UCSD-AML1 (cell line): ENCODE data around the gene CDH2.
A peak's percentile ranks its signal among the peaks of the same experiment; 100 is the strongest.

Experiments used
- DNase-seq: peaks from one replicate; lab custom pipeline; 2025; ENCODE audit not compliant: unreplicated experiment; lab: John Stamatoyannopoulos, UW

Gene CDH2

DNA sequence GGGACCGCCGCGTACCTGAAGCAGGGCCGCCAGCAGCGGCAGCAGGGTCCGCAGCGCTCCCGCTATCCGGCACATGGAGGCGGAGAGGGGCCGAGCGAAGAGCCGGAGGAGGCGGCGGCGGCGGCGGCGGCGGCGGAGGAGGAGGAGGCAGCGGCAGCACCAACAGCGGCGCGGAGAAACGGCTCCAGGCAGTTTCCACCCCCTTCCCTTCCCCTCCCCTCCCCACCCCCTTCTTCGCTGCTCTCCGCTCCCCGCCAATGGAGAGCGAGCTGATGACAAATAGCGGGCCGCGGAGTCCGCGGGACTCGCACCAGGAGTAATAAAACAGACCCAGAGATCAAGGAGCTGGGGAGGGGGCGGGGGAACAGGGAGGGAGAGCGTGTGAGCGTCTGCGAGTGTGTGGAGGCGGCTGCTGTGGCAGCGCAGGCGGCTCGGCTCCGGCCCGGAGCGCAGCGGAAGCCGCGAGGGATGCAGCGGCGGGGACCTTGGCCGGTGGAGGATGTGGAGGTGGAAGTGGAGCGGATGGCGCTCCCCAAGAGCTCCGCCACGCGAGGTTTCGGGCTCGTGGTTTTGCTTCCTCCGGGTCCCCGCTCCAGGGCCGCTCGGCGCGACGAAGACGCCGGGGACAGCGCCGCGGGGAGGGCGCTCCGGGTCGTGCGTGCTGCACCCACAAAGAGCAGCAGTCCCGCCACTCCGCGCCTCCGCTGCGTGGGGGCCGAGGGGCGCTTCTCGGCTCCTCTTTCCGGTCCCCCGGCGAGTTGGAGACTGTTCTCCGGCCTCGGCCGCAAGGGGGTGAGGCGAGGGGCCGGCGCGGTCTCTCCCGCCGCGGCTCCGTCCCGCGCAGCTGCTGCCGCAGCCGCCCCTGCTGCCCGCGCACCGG is at the start of gene CDH2:
TSS of gene CDH2 (minus strand) at position 183 of the 880 bp plus-strand sequence. CDS start at position 75, 108 bp downstream.
- DNase-seq: peak; percentile 12

DNA sequence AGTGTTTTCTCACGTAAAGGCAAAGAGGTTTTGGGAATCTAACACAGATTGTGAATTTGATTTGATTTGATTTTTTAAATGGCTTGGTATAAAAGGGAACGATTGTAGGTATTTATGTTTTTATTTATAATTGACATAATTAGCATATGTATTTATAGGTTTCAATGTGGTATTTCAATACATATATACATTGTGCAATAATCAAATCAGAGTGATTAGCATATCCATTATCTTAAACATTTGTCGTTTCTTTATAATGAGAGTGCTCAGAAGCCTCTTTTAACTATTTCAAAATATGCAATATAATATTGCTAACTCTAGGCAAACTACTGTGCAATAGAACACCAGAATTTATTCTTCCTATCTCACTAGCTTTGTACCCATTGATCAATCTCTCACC is 35.1 kb upstream of the CDH2 start:
- no peak for DNase-seq

DNA sequence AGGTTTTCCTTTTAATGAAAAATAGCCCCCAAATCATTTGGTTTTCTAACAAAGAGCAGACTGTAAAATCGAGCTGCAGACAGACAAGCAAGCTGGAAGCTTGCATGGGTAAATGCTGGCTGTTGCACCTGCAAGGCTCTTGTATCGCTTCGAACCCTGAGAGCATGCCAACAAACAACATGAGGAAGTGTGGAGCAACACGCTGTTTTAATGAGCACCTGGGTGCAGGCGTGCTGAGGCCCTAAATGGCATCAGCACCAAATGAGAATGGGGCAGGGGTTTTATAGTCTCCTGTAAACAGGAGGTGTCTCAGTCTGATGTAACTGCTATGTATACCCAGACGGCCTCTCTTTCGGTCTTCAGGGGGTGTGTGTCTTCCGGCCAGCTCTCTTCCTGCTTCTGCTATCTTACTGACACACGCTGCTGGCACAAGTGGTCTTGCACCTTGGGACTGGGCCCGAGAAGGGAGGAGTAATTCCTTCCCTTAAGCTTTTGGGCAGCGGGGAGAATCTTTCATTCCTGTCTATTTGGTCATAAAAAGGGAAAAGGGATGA is 31.9 kb upstream of the CDH2 start:
- no peak for DNase-seq

DNA sequence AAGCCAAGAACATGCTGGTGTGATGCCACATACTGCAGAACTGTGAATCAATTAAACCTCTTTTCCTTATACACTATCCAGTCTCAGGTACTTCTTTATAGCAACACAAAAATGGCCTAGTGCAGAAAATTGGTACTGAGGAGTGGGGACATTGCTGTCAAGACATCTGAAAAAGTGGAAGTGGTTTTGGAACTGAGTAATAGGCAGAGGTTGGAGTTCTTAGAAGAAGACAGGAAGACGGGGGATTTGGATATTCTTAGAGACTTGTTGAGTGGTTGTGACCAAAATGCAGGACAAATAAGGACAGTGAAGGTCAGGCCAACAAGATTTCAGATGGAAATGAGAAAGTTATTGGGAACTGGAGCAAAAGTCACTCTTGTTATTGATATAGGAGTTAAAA is 31.3 kb upstream of the CDH2 start:
- no peak for DNase-seq

DNA sequence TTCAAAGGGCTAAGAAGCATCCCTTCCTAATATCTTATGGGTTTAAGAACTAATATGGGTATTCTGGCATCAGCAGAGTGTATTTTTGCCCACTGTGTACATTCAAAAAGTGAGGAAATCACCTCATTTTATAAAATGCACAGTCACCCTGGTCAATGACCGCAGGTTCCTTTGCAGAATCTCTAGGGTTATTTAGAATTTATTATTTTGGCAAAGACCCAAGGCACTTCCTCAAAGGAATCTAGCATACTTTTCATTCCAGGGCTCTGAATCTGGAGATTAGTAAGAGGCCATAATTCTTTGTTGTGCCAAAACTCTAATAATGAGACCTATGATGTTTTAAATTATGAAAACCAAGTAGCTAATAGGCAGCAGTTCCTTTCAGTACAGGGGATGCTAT is 27.2 kb upstream of the CDH2 start:
- DNase-seq: no peak

DNA sequence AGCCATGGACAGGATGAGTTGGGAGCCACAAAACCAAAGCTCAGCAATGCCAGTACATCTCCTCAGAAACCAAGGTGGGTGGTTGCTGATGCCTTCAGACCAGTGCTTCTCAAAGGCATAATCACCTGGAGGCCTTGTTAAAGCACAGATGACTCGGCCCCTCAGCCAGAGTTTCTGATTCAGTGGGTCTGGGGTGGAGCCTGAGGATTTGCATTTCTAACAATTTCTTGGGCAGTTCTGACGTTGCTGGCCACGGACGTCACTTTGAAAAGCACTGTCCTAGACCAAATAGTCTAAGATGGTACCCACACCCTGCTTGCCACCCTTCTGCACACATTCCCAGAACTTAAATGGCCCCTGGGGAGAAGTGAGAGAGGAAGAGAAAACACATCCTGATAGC is 24.1 kb upstream of the CDH2 start:
- no peak for DNase-seq

DNA sequence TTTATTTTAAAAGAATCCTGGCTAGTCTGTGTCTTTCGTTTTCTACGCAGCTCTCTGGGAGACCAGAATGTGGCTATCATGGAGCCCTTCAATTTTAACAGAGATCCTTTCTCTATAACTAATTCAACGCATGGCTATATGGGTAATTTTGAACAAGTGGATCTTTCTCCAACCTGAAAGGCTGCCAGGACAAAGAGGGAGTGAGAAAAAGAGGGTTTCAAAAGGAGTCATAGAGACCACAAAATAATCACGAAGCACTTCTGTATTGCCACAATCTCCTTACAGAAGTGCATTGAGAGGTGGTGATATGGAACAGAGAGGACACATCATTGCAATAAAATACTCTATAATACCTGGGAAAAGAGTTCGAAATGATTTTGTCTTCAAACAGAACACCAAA is 21.7 kb upstream of the CDH2 start:
- no peak for DNase-seq

DNA sequence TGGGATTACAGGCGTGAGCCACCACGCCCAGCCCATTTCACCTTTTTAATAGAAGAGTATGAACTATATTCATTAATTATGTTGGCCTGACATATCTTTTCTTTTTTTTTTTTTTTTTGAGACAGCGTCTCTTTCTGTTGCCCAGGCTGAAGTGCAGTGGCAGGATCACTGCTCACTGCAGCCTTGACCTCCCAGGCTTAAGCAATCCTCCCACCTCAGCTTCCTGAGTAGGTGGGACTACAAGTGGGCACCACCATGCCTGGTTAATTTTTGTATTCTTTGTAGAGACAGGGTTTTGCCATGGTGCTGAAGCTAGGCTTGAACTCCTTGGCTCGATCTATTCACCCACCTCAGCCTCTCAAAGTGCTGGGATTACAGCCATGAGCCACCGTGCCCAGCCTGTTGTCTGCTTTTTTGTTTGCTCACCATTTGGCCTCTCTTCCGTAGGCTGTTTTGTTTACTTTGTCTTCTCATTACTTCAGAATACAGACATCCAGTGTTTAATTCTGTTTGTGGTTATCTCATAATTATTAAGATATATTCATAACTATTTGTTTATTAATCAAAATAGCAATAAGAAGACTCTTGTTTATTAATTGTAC is 16.3 kb upstream of the CDH2 start:
- DNase-seq: no peak

DNA sequence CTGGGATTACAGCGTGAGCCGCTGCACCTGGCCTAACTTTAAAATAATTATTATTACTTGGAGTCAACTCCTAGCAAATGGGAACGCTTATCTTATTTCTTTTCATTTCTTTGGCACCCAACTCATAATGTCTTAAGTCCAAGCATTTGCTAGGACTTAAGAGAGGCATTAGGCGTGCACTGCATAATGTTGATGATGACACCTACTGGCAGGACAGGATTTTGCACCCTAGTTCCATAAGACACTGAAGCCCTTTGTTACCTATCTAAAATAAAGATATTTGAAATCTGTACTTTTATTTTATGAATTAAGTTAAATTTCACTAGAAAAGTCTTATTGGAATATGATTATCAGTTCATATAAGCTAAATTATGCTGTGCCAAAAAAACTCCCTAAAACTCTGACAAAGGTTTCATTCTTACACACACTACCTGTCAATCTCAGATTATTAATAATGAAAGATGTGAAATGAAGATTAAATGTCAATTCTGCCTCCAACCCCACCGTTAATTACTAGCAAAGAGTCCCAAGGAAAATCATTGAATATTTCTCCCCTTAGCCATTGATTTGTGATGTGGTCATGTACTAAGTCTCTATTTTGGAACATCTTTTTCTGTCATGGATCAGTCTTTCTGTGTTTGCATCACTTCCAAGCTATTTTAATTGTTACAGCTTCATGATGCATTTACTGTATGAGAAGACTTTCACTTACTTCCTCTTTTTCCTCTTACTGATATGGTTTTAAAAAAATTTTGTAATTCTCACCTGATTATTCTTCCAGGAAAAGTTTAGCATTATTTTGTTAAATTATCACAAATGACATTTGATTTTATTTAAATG is 12.7 kb upstream of the CDH2 start:
- no peak for DNase-seq

DNA sequence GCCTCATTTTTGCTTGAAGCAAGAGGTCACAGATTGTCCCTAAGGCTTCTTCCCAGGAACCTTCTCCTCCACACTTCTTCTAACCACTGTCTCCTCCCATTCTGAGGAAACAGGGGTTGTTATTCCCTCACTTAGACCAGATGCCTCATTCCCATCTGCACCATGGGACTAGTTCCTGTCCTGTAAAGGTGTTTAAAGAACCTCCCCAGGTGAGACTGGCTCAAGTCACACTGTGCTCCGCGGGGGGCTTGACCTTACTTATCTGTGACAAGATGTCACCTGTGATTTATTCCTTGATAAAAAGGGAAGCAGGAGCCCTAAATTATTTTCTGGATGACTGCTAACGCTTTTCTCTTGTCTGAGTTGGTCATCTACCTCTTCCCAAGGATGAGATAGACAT is 8.2 kb upstream of the CDH2 start:
- no peak for DNase-seq

DNA sequence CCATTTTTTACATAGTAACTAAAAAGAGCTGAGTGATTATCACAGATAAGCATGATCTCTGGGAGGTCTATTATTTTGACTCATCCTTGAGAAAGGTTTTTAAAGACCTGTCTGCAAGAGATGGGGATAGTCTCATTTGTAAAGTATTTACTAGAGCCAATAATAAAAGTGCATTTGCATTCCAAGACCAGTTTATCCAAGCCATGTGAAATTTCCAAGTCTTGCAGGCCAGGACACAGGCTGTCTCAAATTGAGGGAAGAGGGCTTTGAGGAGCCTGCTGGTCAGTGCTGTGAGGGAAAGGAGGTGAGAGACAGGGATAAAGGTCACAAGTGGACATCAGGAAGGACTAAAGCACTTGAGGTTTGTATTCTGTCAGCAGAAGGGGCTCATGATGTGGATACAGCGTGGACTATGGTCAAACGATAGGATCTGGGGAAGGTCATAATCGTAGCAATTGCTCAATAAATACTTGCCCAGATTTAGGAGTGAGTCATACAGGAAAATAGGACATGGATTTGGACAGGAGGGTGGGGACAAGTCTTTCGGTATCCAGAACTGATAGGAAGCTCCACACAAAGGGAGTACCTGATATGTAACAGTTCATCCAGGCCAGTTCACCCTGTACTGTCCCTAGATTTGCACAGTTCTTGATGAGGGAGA is 6.6 kb upstream of the CDH2 start:
- DNase-seq: no peak

DNA sequence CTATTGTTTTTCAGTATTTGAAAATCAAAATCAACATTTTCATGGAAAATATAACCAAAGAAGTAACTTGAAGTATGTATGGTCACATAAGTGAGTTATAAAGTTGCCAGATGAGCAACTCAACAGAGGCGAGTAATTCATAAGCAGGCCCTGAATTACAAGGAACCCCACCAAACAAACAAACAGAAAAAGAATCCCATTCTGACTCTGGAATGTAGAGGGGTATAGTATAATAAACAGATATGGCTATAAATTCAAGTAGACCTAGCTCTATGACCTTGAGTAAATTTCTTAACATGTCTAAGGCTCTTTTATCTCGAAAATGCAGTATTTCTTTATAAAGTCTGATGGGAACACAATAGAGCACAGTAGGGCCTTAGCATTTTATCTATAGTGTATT is 4.7 kb upstream of the CDH2 start:
- no peak for DNase-seq

DNA sequence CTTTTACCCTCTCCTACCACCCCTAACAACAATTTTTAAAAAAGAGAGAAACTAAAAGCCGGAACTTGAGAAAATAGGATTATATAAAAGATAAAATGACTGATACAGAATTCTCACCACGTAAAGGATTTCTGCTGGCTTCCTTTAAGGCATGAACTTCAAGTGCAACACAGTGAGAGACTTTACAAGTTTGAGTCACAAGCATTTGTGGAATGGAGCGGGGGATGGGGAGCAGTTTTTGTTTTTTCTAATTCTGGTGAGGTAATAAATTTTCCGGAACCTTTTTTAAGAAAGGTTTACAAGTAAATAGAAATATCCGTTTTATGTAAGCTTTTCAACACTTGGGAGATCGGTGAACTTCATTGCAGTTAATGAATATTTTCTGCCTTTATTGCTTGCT is 1.8 kb upstream of the CDH2 start:
- DNase-seq: no peak

DNA sequence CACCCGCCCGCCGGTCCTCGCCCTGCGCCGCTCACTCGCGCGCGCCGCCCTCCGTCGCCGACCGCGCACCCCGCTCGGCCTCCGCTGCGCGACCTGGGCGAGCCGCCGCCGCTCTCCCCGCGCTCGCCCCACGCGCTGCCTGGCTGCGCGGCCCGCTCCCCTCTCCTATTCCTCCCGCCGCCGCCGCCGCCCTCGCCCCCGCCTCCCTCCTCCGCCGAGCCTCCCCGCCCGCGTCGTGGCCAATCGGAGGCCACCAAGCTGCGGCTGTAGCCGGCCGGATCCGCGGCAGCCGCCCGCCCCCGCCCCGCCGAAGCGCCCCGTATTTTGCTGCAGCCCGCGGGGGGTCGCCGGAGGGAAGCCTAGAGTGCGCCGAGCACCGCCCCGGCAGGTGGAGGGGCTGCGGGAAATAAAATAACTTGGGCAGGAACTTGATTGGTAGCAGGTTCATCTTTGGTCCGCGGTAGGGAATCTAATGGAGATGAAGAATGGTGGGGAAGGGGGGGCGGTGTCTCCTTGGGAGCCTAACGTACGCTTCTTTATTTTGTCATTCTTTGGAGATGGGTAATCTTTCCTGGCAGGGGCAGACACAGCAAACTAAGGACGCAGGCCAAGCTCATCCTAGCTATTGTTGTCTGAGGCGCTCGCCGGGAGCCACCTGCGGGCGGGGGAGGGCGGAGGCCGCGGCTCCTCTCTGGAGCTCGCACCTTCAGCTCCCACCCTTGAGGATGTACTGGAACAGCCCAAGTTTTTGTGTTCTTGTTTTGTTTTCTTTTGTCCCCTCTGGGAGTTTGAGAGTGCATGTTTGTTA is 1.1 kb upstream of the CDH2 start:
- DNase-seq: no peak

DNA sequence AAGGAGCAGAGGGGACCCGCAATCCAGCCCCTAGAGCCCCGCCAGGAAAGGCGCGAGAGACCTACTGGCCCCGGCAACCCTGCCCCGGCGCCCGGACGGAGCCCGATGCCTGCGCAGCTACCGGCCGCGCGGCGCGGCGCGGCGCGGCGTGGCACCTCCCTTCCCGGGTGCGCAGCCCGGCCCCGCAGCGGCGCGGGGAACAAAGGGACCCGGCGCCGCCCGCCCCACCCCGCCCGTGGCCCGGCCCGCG is 307 bp downstream of the CDH2 start:
- no peak for DNase-seq

DNA sequence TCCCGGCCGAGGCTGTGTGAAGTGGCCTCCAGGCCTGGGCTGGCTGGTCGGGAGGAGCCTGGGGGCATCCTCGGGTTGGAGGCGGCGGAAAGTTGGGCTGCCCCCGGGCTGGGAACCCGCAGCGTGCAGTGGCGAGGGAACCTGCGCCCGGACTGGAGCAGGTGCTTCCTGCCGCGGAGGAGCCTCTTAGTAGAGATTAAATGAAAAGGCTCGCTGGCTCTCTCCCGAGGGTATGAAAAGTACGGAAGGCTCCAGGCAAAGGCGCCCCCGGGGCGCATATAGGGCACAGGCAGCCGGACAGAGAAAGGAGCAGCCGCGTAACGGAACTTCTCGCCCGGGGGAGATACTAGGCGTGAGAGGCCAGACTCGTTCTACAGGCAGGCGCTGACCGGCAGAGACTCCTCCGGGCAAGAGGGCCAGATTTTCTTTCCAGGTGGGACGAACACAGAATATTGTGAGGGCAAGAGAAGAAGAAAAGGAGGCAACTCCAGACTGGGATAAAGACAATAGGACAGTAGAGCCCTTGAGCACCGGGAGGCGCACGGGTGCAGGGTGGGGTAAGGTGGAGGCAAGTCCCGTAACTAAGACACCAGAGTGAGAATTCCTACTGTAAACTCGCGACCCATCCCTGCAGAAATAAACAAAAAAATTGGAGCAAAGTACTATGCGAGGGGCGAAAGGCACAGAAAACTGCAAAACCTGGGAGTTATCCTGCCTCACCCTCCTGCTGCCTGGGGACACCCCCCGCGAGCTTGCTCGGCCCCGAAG is 816 bp downstream of the CDH2 start:
- no peak for DNase-seq

DNA sequence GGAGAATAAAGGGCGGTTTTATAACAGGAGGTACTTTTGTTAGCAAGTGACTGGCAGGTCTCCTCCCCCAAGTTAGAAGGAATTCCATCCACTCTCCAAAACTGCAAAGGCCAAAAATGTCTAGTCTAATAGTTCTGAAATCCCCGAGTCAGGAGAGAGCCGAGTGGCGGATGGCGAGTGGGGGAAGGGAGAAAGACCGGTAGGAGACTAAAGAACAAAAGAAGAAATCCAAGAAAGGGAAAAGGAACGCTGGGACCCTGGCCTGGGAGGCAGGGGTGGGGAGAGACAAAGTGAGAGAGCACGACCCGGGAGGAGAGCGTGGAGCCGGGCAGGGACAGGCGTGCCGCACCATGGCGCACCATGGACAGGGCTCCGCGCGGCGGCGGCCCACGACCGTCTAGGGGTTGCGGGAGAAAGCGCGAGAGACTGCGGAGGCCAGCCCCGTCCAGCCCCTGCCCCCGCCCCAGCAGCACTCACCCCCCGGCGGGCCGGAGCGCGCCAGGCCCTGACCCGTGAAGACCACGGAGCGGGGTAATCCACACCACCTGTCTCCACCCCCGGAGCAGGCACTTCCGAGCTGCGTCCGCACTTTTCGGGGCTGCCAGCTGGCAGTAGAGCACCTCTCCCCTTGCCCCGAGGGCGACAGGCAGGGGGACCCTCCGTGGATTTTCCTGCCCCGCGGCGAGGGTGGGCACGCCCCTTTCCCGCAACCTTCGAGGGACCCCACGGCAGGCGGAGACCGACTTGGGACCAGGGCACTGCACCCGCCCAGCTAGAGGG is 1.6 kb downstream of the CDH2 start:
- DNase-seq: no peak

DNA sequence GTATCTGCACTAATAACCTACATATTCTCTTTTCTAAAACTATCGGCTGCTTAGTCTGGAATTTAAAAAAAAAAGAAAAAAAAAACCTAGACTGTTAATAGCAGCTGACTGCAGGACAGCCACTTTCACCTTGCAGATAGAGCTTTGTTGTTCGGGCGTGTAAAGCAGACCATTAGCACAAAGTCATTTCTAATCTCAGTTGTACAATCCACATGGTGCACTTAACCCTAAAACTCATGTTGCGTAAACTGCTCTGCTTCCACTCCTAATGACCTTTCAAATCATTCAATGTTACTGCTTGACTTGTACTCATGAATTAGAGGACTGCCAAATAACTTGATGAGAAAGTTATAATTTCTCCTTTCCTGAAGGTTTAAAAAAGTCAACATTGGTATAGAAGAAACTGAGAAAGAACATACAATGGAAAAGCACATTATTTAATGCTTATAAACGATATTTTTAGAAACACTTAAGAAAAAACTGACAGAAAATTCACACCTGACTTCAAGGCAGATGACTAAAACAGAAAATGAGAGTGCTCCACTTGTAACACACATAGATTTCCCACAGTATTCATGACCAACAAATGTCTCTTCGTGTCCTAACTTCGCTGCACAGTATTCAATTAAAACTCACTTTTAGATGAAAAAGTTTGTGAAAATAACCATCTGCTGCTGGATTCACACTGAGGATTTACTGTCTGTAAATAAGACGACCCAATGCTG is 2.6 kb downstream of the CDH2 start:
- no peak for DNase-seq
